ENCODE results near the gene RAP1A.

DNA sequence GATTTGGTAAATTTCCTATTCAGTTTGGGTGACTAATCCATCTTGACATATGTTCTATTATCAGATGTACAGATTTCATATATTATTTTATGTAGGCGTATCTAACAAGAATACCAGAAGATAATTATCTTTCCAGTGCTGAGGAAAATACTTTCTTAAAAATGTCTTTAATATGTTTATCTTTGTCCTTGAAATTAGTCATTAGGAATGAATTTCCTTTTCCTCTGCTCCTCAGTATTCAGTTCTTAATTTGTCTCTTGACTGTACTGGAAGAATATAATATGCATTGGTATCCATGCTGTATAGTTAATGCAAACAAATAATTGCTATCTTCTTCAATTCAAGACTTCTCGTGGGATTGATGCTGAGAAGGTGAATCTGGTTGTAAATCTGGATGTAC is 142.7 kb downstream of the RAP1A start:
- TF ChIP-seq, protein P1, sequence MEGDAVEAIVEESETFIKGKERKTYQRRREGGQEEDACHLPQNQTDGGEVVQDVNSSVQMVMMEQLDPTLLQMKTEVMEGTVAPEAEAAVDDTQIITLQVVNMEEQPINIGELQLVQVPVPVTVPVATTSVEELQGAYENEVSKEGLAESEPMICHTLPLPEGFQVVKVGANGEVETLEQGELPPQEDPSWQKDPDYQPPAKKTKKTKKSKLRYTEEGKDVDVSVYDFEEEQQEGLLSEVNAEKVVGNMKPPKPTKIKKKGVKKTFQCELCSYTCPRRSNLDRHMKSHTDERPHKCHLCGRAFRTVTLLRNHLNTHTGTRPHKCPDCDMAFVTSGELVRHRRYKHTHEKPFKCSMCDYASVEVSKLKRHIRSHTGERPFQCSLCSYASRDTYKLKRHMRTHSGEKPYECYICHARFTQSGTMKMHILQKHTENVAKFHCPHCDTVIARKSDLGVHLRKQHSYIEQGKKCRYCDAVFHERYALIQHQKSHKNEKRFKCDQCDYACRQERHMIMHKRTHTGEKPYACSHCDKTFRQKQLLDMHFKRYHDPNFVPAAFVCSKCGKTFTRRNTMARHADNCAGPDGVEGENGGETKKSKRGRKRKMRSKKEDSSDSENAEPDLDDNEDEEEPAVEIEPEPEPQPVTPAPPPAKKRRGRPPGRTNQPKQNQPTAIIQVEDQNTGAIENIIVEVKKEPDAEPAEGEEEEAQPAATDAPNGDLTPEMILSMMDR (conservative IDR thresholded peaks at IDR 0.05), result no peak
- no peak for TF ChIP-seq EZH2 (IDR thresholded peaks at IDR 0.05; ENCODE audit: low read depth)

Data from PC-9 (cell line).